GM19463 (cell line): ENCODE data around the gene IPCEF1.
"Not testable (repeated sequence)": the region's sequence is repeated elsewhere in the genome, so short reads cannot be mapped to it uniquely, and the experiment has no call there.

Experiments
- ATAC-seq: cut with Tn5 transposase; IDR thresholded peaks from one replicate; pipeline ENCODE4 v1.9.1; 2021; ENCODE audit warnings: mild to moderate bottlenecking, moderate library complexity; ENCODE audit not compliant: unreplicated experiment

Gene IPCEF1

DNA sequence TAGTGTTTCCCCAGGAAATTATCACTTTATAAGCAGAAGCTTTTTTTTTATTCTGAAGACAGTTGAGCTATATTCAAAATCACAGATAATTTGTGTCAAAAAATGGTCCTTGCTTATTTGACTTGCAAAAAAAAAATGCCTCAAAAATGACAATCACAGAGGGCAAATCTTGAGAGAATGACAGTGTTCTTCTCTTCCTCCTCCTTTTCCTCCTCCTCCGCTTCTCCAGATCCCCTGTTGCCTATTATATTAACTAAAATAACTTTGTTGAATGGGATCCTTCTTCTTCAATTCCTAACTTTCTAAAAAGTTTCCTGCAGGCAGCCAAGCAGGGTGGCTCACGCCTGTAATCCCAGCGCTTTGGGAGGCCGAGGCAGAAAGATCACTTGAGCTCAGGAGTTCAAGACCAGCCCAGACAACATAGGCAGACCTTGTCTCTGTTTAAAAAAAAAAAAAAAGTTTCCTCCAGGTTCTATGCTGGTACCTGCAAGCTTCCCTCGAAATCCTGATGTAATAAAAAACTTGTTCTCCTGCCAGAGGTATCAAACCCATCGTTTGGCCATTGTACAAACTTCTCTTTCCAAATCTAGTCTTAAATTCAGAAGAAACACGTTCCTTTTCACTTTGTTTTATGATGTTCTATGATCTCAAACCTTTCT, 128.6 kb downstream of the IPCEF1 start:
- ATAC-seq = no peak

DNA sequence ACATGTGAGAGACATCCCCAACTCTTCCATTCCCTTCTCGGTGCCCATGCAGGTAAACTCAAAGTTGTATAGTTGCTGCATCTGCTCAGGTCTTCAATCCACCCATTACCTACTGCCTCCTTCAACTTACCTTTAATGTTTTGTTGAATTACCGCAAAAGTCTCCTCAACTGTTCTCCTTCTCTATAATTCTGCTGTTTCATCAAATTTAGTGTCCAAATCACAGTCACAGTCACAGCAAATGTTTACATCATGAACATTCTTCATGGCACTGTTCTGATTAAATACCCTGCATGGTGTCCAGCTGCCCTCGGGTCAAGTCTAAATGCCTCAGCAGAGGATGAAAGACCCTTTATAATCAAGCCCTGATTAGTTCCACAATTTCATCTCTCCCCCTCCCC, 130.1 kb downstream of the IPCEF1 start:
- ATAC-seq = no peak

DNA sequence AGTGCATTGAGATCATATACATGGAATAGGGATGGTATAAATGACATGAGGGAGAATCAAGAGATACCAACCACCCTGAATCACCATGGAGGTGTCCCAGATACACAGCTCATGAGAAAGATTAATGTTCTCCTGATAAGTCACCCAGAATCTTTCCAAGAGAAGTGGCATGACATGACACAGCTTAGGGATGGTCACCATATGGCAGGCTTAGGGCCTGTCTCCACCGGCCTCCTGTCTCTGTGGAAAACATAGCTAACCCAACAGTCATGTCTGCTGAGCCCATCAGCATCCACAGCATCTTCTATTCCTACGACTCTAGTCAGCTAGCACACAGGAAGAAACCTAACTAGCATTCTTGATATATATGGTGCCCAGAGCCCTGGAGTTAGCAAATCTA, 133.3 kb downstream of the IPCEF1 start:
- ATAC-seq = no peak

DNA sequence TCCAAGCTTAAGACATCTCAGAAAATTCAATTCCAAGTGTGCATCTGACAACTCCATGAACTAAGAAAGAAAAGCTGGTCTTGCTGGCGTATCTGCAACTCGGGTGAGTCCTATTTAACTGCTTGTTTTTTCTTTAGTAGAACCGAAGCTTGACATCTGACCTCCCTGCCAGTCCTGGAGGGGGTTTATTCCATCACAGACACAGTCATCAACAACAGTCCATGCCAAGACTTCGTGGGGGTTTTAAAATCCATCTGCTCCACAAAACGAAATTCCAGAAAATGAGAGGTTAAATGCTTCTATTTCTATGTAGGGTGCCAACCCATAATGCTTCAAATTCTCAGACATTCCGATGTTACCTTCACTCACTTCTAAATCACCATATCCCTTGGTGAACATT, 133.9 kb downstream of the IPCEF1 start:
- no peak for ATAC-seq

DNA sequence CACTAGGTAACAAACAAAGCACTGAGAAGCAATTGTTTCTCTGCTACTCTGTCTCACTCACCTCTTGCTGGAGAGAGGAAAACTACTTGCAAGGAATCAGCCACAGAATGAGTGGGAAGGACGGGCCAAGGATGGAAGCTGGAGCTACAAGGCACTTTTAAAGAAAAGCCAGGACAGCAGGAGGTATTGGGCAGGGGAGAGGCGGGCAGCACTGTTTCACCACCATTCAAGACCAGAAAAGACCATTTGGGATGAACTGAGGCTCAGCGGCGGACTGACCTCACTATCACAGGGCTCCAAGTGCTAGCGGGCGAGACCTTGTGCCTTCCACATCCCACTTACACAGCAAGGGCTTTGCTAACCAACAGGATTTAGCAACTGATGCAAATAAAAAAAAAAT, 137.4 kb downstream of the IPCEF1 start:
- no peak for ATAC-seq

DNA sequence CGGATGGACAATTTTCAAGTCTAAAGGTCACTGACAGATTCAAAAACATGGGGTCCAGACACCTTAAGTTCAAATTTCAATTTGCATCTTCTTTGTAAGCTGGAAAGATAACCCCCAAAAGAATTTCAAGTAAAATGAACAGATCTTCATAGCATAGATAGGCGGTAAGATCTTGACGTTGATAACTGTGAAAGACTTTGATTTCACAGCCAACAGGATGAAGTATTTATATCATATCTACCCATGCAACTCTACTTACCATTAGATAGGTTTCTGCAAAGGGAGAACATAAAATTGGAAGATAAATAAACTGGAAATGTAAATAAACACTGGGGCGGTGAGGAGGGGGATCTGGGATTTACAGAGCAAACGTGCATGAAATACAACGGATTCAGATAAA, 137.8 kb downstream of the IPCEF1 start:
- ATAC-seq = no peak

DNA sequence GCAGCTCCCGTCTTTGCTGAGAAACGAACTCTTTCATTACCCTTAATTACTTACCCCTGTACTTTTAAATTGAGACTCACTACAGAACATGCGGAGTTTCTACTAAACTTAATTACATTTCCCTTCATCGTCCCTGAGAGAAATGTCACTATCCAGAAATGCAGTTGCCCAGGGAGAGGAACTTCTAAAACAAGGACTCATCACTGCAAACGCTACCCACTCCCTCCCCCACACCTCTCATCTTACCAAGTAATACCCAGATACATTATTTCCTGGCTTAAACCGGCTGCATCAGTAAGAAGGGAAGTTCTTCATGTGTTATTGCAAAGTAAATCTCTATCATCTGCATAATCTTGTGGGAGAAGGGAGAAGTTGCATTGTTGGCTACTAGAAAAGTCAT, 138.3 kb downstream of the IPCEF1 start:
- ATAC-seq = no peak

DNA sequence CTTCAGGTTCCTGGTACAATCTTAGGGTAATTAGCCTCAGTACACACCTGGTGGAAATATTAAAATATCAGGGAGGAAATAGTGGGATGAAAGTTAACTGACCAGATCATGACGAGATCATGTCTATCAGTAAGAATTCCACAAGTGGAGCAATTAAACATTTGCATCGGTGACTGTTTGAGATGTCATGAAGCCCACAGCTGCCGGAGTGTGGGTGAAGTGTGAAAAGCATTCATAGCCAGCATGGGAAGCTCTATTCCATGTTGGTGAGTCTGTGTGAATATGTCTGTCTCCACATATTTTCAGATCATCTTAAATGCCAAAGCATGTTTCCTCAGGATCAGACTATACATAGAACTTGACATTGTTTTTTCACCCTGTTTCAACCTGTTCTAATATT, 142.8 kb downstream of the IPCEF1 start:
- ATAC-seq = no peak

DNA sequence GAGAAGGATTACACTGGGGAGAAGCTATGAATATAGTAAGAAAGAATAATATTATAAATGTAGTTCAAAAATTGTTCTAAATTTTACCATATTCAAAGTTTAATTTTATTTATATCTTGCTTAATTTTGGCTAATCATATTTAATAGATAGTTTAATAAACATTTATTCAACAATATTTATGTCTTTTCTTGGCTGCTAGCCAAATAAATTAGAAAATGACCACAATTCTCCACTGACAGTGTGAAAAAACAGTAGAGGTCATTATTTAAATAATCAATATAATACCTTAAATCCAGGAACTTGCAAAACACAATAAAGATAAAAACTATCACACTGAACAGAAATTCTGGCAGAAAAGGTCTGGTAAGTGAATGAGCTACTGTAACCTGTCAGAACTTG, 145.9 kb downstream of the IPCEF1 start:
- no peak for ATAC-seq

DNA sequence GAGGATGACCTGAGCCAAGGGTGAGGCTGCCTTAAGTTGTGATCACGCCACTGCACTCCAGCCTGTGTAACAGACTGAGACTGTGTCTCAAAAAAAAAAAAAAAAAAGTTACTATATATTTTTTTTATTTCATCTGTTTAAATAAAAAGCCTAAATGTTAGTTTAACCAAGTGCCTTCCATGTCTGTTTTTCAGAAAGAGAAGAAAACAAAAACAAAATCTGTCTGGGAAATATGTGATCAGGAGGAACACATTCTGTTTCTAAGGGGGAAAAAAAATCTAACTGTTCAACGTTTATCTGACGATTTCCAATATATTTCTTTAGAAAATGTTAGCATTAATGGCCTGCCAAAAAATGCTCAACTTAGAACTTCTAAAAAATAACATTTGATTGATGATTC, 147.0 kb downstream of the IPCEF1 start:
- ATAC-seq = no peak

DNA sequence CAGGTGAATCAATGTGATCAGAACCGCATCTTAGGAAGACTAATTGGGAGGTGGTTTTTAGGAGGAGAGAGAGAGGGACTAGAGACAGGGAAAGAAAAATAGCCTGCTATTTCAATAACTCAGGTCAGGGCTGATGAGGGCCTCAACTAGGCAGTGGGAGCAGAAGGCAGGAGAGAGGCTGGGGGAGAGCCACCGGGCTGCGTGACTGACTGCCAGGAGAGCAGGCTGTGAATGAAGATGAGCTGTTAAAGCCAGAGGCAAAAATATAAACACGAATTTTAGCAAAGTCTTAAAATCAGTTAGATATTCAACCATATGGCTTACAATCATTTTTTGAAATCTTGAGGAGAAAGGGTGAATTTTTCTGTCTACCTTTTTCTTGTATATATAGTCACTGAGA, 149.6 kb downstream of the IPCEF1 start:
- ATAC-seq = no peak

DNA sequence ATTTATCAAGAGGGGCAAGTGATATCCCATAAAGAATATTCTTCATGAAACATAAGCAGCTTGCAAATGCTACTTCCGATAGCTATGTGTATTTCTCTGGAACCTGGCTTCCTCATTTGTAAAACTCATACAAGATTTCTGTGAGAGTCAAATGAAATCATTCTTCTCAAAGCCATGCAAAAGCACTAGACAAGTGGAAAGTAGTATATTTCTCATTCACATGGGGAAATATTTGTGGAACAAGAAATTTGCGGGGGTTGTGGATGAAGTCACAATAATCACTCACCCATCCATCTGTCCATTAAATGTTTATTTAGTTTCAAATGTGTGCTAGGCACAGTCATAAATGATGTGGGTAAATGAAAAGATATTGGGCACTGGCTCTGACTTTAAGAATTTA, 150.5 kb downstream of the IPCEF1 start:
- ATAC-seq = no peak

DNA sequence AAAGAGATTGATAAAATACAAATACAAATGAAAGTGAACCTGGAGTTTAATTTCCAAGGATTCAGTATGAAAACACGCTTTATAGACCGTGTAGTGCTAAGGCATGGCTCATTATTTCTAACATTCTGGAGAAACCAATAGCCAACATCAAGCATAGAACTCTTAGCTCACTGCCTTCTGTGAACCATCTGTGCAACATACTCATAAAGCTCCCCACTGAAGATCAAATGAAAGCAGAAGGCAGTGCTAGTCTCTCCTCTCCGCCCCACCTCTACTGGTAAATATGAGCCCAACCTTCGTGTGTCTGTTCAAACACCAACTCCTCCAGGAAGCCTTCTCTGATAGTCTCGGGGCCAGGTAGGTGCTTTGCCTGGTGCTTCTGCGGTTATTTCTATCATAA, 153.6 kb downstream of the IPCEF1 start:
- no peak for ATAC-seq

DNA sequence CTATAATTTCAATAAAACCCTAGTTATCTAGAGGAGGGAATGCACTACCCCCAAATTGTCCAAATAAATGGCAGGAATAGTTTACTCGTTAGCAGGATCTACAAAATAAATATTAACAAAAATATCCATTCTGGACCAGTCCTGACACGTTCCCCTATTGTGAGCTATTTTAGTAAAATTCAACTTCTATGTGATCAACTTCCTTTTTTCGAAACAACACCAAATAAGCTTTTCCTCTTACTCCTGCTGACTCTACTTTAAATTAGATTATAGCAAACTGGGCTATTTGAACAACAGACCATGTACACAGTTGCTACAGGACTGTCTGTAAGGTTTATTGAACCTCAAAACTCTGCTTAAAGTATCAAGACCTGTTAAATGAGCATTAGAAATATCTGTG, 154.3 kb downstream of the IPCEF1 start:
- ATAC-seq = no peak

DNA sequence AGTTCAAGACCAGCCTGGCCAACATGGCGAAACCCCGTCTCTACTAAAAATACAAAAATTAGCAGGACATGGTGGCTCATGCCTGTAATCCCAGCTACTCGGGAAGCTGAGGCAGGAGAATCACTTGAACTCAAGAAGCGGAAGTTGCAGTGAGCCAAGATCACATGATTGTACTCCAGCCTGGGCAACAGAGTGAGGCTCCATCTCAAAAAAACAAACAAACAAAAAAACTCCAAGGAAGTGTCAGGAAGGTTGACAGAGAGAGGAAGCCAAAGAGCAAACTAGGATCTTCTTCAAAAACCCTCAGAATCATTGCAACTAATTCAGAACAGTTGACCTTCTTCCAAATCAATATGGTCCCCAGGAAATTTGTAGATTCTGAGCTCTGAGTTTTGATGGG, 154.9 kb downstream of the IPCEF1 start:
- ATAC-seq = not testable (repeated sequence)

DNA sequence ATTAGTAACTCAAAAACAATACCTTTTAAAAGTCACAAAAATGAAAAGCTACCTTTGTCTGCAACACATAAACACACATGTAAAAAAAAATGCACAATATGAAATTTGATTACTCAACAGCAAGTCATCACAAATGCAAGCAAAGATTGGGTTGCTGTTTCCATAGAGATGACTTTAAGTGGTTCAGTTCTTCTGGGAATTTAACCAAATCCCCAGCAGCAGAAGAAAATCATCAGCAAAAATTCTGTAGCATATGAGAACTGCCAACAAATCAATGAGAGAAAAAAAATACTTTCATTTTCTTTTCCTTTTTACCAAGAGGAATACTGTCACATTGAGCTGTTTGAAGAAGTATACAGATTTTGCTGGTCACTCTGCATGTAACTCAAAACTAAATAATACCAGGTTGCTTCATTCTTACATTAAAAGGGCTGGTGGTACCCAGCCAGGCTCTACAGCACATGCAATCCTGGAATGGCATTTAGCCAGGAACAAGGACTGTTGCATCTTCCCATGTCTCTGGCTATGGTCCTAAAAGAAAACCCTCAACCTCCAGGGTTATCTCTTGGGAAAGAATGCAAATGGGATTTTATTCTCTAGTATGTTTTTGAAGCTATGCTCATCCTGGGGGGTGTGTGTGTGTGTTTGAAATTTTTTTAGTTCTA, 159.3 kb downstream of the IPCEF1 start:
- ATAC-seq = no peak

DNA sequence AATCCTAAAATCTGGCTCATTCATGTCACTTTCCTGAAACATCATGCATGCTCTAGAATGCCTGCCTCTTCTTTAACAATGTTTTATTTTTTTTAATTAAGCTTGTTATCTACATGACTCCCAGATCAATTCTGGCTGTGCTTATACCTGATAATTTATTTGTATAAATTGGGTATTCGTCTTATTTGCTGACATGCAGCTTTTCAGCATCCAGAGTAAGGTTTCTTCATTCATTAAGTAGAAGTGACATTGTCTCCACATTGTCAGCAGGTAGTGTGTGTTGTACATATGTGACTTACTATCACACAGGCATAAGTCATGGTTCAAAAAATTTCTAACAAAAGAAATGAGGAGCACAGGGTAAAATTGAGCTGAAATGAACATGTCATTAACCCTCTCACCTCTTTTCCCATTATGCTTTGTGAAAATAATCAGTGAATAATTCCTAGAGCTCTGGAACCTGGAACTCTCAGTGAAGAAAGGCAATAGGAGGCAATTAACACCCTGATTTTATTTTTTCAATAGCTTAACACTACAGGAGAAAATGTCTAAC, 160.2 kb downstream of the IPCEF1 start:
- ATAC-seq = no peak

DNA sequence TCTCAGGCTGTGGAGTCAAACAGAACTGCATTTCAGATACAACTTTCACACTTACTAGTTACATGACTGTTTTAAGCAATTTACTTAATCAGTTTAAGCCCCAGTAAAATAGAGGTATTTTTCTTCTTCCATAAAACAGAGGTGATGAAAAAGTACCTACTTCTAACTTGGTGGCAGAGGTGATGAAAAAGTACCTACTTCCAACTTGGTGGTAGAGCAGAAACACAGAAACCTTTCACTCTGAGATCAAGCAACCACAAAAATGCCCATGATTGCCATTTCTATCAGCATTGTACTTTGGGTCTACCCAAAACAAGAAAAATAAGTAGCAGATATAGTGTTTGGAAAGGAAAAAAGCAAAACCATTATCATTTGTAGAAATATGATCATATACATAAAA, 168.9 kb downstream of the IPCEF1 start:
- peak; percentile 73 for ATAC-seq

DNA sequence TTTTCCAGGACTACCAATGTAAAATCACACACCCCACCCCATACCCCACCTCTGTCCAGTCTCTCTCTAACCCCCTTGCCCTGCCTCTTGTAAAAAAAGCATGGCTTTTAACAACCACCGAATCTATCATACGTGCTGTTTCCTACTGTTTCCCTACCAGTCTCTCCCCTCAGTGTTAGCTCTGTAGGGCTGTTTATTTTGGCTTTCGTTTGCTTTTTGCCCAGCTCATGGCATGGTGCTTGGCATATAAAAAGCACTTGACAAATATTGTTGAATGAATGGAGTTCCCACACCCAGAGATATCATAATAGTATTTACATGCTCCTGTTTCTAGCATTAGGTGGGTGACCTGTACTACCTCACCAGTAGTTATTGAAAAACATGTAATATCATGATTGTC, 169.4 kb downstream of the IPCEF1 start:
- no peak for ATAC-seq

DNA sequence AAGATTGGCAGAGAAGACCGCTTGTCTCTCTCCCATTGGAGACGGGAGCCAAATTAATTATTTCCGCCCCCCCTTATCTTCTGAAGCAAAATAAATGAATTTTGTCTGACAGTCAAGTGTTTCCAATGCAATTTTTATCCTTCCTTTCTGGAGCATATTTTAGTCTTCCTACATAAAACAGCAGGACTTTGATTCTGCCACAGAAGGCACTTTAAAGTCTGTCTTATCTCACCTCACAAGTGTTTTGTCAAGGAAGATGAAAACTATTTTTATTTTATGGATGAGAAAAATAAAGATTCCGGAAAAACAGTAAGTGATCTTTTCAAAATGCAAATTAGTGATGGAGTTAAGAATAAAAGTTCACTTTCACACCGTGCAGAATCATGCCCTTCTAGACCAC, 177.2 kb downstream of the IPCEF1 start:
- no peak for ATAC-seq

DNA sequence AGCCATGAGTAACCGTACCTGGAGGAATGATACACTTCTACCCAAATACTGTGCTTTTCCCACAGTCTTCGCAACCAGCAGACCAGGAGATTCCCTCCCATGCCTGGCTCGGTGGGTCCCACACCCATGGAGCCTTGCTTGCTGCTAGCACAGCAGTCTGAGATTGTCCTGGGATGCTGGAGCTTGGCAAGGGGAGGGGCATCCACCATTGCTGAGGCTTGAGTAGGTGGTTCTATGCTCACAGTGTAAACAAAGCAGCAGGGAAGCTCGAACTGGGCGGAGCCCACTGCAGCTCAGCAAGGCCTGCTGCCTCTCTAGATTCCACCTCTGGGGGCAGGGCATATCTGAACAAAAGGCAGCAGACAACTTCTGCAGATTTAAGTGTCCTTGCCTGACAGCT, 184.2 kb downstream of the IPCEF1 start:
- ATAC-seq = not testable (repeated sequence)

DNA sequence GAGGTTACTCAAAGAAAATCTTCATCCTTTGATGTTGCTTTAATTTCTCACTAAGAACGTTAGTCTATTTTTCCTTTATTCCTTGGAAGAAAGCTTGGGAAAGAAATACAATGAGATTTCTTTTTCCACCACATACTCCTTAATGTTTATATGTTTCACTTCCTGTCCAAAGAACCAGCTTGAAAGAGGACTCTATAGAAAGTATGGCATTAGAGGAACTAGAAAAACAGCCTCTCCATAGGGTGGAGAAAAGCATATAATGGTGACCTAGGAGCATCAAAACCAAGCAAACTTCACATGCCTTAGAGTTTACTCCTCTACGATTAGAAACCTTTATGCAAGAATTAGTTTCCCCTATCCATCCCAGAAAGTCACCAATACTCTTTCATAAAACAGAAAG, 186.5 kb downstream of the IPCEF1 start:
- no peak for ATAC-seq
